Measurements from ENCODE around the gene LHX1.

Gene LHX1

DNA sequence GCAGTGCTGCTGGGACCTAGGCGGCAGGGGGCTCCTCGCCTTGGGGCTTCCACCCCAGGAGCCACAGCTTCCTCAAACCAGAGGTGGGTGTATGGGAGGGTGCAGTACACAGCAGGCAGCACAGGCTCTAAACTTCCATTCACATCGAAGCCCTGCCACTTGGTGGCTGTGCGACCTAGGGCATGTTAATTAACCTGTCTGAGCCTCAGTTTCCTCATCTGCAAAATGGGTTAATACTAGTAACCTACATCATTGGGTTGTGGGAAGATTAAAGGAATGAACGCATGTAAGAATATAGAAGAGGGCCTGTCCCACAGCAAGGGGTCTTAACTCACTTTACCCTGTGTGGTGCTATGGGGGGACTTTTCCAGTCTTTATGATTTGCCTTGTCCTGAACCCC, 26.8 kb upstream of the LHX1 start:
- TF ChIP-seq, protein P1, sequence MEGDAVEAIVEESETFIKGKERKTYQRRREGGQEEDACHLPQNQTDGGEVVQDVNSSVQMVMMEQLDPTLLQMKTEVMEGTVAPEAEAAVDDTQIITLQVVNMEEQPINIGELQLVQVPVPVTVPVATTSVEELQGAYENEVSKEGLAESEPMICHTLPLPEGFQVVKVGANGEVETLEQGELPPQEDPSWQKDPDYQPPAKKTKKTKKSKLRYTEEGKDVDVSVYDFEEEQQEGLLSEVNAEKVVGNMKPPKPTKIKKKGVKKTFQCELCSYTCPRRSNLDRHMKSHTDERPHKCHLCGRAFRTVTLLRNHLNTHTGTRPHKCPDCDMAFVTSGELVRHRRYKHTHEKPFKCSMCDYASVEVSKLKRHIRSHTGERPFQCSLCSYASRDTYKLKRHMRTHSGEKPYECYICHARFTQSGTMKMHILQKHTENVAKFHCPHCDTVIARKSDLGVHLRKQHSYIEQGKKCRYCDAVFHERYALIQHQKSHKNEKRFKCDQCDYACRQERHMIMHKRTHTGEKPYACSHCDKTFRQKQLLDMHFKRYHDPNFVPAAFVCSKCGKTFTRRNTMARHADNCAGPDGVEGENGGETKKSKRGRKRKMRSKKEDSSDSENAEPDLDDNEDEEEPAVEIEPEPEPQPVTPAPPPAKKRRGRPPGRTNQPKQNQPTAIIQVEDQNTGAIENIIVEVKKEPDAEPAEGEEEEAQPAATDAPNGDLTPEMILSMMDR (IDR thresholded peaks at IDR 0.05; ENCODE audit: low read depth, low read length, missing control alignments), result no peak
- DNase-seq (ENCODE audit: extremely low read depth, low read depth), result no peak

DNA sequence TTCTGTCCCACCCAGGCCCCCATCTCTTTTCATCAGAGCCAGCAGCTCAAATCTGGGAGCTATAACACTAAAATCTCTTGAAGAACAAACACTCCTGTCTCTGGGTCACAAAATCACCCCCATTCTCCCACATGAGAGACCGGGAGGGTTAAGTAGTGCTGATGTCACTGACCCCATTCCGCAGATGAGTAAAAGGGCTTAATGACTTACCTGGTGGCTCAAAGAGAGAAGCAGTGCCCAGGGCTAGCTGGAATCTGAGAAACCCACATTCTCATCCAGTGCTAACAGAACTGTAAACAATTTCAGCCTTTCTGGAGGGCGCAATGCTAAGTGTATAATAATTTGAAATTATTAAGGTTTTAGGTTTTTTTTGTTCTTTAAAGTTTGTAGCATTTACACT, 26.3 kb upstream of the LHX1 start:
- TF ChIP-seq, protein P1 (IDR thresholded peaks at IDR 0.05; ENCODE audit: low read depth, low read length, missing control alignments), result no peak
- H3K4me3 ChIP-seq (replicated peaks; ENCODE audit: low read depth, low read length), result no peak overlapping the region
- no peak for DNase-seq (ENCODE audit: extremely low read depth, low read depth)

More for the DNA sequence above, 26.8 kb upstream of the LHX1 start:
- H3K4me3 ChIP-seq (replicated peaks; ENCODE audit: low read depth, low read length), result no peak overlapping the region

DNA sequence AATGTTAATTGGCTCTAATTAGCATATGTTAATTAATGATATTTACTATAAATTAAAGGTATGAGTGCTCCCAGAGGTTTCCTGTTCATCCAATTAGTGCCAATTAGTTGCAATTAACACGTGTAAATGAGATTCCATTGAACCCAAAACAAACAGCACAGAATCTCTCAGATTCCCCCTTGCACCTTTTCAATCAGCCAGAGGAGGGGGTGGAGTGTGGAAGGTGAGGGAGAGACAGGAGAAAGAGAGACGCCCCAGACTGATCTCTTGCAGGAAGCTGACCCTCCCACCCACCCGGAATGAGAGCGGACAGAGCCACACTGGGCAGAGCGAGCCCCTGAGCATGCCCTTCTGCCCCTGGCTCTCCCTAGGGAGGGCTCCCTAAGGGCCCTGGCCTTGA, 24.1 kb upstream of the LHX1 start:
- no peak for DNase-seq (ENCODE audit: extremely low read depth, low read depth)
- no peak overlapping the region for H3K4me3 ChIP-seq (replicated peaks; ENCODE audit: low read depth, low read length)
- TF ChIP-seq, protein P1 (IDR thresholded peaks at IDR 0.05; ENCODE audit: low read depth, low read length, missing control alignments), result no peak

DNA sequence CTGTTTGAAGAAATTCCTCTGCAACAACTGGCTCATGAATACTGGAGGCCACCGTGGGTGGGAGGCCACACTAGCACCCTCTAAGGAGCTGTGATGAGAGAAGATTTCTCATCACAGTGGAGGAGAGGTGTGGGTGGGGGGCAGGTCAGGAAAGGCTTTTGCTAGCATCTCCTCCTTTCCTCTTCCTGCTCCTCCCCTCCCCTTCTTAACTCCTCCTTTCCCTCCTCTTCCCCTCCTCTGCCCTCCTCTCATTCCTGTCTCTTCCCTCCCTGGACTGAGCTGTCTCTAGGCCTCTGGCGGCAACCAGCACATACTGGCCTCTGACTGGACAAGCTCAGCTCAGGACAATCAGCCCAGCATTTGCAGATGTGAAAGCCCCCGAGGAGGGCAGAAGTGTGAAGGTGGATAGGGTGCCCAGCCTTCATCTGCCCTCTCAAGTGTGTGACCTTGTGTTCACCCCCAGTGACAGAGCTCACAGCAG, 19.0 kb upstream of the LHX1 start:
- TF ChIP-seq, protein P1 (IDR thresholded peaks at IDR 0.05; ENCODE audit: low read depth, low read length, missing control alignments), result no peak
- no peak for DNase-seq (ENCODE audit: extremely low read depth, low read depth)
- no peak overlapping the region for H3K4me3 ChIP-seq (replicated peaks; ENCODE audit: low read depth, low read length)

DNA sequence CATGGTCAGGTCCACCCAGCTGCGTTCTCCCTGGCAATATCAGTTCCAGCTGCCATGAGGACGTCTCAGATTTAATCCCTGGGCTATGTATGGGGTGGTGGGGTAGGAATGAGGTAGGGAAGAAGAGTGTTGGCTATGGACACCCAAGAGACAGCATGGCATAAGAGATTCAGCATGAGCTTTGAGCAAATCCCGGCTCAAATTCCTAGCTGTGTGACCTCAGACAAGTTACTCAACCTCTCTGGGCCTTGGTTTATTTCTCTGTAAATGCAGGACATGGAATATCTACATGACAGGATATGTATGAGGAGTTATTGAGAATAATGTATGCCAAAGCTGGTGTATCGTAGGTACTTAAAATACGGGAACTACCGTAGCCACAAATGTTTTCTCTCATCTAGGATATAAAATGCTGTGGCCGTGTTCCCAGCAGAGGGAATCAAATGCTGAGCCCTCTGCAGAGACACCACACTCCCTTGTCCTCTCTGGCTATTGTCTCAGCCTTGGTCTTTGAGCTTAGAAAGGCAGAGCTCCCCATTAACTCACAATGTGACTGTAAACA, 17.8 kb upstream of the LHX1 start:
- TF ChIP-seq, protein P1 (IDR thresholded peaks at IDR 0.05; ENCODE audit: low read depth, low read length, missing control alignments), result no peak

DNA sequence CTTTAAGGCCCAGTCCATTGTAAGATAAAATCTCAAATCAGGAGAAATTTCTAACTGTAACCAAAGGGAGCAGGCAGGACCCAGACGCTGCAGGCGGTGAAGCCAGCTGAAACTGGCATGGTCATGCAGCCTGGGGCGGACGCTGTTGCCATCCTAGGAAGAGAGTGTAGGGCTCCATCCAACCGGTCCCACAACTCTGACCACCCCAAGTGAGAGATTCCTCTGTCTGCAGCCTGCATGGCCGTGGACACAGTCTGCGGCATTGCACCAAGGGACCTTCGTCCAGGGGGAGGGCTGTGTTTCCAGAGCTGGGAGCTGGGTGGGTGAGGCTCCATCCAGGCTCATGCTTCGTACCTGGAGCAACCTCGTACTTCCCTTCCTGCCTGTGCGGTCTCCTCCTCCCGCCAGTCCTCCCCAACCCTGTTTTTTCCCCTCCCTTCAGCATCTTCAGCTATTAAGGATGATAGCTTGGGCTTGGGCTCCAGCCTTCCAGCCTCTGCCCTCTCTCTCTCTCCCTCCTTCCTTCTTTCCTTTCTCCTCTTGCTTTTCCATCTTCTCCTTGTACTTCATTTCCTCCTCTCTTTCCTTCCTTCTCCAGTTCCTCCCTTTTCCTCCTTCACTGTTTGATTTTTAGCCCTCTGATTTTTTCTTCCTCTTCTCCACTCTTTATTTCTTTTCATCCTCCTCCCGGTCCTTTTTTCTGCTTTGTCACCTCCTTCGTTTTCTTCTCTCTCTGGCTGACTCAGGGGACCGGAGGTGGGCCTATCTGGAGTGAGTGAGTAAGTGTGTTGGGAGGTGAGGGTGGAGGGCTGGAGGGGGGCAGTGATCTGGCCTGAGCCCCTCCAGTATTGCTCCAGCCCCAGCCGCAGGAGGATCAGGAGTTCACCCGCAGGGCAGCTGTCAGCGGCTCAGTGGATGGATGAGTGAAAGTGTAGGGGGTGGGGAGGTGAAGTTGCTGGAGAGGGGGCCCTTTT, 17.0 kb upstream of the LHX1 start:
- no peak overlapping the region for H3K4me3 ChIP-seq (replicated peaks; ENCODE audit: low read depth, low read length)
- TF ChIP-seq, protein P1 (IDR thresholded peaks at IDR 0.05; ENCODE audit: low read depth, low read length, missing control alignments), result no peak
- DNase-seq (ENCODE audit: extremely low read depth, low read depth), result no peak

More for the DNA sequence above, 17.8 kb upstream of the LHX1 start:
- no peak overlapping the region for H3K4me3 ChIP-seq (replicated peaks; ENCODE audit: low read depth, low read length)
- DNase-seq (ENCODE audit: extremely low read depth, low read depth), result no peak

Data from HFF-Myc (cell line).